Measurements from ENCODE around the gene PCDH10. TPM values are rescaled to one million over a fixed set of nuclear protein-coding genes. Genes with fewer than 3 reads are reported as not detected.

The PCDH10 gene
- total RNA-seq, 6 donors from 2014 or later, result 0.39 to 1.3 (median 0.76) TPM; not detected in 1

DNA sequence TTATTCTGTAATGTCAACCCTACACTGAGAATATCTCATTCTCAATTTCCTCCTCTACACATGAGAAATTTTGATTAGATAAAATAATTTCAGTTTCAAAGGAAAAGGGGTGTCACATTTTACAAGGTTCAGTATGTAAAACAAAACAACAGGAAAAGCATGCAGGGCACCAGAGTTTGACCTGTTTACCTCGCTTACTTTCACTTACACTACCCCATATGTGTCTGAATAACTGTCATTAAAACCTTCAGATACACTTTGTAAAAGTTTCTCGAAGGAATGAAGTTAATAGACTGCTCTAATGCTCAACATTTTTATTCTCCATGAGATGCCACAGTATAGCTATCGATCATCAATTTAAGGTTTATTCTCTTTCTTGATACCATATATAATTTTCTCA lies 12.3 kb upstream of the PCDH10 start:
- no peak overlapping the region for H3K4me3 ChIP-seq
- TF ChIP-seq POLR2A (IDR thresholded peaks at IDR 0.05) (no peak), POLR2AphosphoS5 (IDR thresholded peaks at IDR 0.05) (no peak), EP300 (IDR thresholded peaks at IDR 0.05) (no peak)
- TF ChIP-seq, protein P1, sequence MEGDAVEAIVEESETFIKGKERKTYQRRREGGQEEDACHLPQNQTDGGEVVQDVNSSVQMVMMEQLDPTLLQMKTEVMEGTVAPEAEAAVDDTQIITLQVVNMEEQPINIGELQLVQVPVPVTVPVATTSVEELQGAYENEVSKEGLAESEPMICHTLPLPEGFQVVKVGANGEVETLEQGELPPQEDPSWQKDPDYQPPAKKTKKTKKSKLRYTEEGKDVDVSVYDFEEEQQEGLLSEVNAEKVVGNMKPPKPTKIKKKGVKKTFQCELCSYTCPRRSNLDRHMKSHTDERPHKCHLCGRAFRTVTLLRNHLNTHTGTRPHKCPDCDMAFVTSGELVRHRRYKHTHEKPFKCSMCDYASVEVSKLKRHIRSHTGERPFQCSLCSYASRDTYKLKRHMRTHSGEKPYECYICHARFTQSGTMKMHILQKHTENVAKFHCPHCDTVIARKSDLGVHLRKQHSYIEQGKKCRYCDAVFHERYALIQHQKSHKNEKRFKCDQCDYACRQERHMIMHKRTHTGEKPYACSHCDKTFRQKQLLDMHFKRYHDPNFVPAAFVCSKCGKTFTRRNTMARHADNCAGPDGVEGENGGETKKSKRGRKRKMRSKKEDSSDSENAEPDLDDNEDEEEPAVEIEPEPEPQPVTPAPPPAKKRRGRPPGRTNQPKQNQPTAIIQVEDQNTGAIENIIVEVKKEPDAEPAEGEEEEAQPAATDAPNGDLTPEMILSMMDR (IDR thresholded peaks at IDR 0.05), result no peak
- no peaks in the 10 kb centered on the region for H3K27me3 ChIP-seq
- H3K9me3 ChIP-seq, result no peaks in the 10 kb centered on the region
- H3K27ac ChIP-seq, result no peak overlapping the region
- WGBS, 2 donors, result 84 to 86% methylated on average over 3 of the region's 3 CpGs
- no peaks in the 10 kb centered on the region for H3K4me1 ChIP-seq
- ATAC-seq (ENCODE audit: low FRiP score in 2 of 2), result no peak
- no peak for DNase-seq
- no peaks in the 10 kb centered on the region for H3K36me3 ChIP-seq

DNA sequence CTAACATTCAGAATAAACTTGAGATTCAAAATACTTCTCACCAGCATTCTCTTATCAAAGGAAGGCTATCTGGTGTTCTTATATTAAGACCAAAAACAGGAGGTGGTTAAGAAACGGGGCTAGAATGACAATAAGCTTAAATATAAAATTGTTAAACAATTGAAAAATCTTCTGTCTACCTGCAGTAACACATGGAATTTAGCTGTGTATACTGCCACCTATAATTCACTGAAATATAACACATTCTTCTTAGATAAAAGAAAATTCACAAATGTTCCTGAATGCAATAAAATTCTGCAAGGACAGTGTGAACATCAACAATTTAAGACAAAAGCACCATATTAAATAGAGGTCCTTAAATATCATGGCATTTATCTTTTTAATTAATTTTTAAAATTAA lies 11.5 kb upstream of the PCDH10 start:
- no peaks in the 10 kb centered on the region for H3K9me3 ChIP-seq
- no peaks in the 10 kb centered on the region for H3K27me3 ChIP-seq
- no peak for ATAC-seq (ENCODE audit: low FRiP score in 2 of 2)
- 59 to 74% methylated on average over 1 of the region's 1 CpG for WGBS, 2 donors
- H3K27ac ChIP-seq, result no peak overlapping the region
- DNase-seq, result no peak
- H3K36me3 ChIP-seq, result no peaks in the 10 kb centered on the region
- TF ChIP-seq EP300 (IDR thresholded peaks at IDR 0.05), result no peak
- TF ChIP-seq, protein P1 (IDR thresholded peaks at IDR 0.05), result no peak
- no peaks in the 10 kb centered on the region for H3K4me1 ChIP-seq
- H3K4me3 ChIP-seq, result no peak overlapping the region

DNA sequence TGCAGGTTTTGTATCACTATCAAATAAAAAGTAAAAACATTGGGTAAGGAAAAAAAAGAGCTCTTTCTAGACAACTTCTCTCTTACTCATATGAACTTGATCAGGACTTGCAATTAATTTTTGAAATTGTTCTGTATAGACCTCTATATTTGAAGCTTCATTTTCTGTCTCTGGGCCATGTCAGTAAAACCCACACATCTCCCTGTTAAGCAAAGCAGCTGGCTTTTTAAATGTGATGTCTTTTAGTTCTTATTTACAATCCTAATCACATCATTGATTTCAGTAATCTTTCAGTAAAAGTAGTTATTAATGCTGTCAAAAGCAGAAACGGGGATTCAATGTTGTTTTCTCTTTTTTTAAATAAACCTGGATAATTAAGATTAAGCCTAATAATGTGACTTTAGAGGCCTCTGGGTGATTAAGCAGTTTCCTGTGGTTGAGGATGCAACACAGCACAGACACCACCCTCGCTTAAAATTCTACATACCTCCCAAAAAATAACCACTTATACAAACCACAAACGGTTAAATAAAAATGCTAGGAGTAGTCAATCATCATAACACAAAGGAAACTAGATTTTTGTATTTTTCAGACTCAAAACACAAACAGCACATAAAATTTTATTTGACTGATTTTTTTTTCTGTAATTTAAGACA lies 5.2 kb upstream of the PCDH10 start:
- no peak overlapping the region for H3K4me3 ChIP-seq

DNA sequence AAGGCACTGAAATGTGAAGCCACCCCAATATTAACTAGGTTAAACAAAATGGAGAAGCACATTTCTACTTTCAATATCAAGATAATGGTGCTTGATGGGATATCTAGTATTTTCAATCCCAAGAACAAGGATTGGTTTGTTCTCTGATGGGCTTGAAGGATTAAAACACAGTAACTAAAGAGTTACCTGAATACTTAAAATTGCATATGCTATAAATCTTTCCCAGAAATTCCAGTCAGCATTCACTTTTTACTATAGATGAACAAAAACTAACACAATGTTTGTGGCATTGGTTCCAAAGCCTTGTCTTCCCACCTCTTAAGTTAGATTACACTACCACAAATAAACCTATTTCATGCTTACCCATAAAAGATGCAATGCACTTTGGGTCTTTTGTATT lies 3.9 kb upstream of the PCDH10 start:
- no peak for ATAC-seq (ENCODE audit: low FRiP score in 2 of 2)
- Histone ChIP-seq H3K27ac (no peak overlapping the region), H3K9me3 (no peaks in the 10 kb centered on the region), H3K36me3 (no peaks in the 10 kb centered on the region), H3K4me1 (peaks cover 20 to 41% (median 33%) of the 10 kb centered on the region in 4 donors), H3K4me3 (no peak overlapping the region), H3K27me3 (peaks cover 0 to 16% (median 8%) of the 10 kb centered on the region in 4 donors)
- TF ChIP-seq EP300 (IDR thresholded peaks at IDR 0.05) (no peak), POLR2A (IDR thresholded peaks at IDR 0.05) (no peak), POLR2AphosphoS5 (IDR thresholded peaks at IDR 0.05) (no peak)
- TF ChIP-seq, protein P1 (IDR thresholded peaks at IDR 0.05), result no peak
- no peak for DNase-seq

More for the DNA sequence above, 5.2 kb upstream of the PCDH10 start:
- TF ChIP-seq POLR2AphosphoS5 (IDR thresholded peaks at IDR 0.05), result no peak
- TF ChIP-seq, protein P1 (IDR thresholded peaks at IDR 0.05), result no peak
- TF ChIP-seq EP300 (IDR thresholded peaks at IDR 0.05), result no peak
- no peak for TF ChIP-seq POLR2A (IDR thresholded peaks at IDR 0.05)
- no peak for ATAC-seq (ENCODE audit: low FRiP score in 2 of 2)
- Histone ChIP-seq H3K36me3 (no peaks in the 10 kb centered on the region), H3K9me3 (no peaks in the 10 kb centered on the region), H3K27ac (no peak overlapping the region), H3K27me3 (peaks cover 0 to 10% (median 5%) of the 10 kb centered on the region in 4 donors), H3K4me1 (peaks cover 10 to 28% (median 23%) of the 10 kb centered on the region in 4 donors)
- no peak for DNase-seq
- 49 to 57% methylated on average over 3 of the region's 3 CpGs for WGBS, 2 donors
